HG03097 (cell line): ENCODE measurements around the gene TNFAIP2.
A peak's percentile ranks its signal among the peaks of the same experiment; 100 is the strongest.

ENCODE experiments used
- ATAC-seq: cut with Tn5 transposase; IDR thresholded peaks from one replicate; pipeline ENCODE4 v1.9.1; 2021; ENCODE audit not compliant: unreplicated experiment, low FRiP score

The TNFAIP2 gene

DNA sequence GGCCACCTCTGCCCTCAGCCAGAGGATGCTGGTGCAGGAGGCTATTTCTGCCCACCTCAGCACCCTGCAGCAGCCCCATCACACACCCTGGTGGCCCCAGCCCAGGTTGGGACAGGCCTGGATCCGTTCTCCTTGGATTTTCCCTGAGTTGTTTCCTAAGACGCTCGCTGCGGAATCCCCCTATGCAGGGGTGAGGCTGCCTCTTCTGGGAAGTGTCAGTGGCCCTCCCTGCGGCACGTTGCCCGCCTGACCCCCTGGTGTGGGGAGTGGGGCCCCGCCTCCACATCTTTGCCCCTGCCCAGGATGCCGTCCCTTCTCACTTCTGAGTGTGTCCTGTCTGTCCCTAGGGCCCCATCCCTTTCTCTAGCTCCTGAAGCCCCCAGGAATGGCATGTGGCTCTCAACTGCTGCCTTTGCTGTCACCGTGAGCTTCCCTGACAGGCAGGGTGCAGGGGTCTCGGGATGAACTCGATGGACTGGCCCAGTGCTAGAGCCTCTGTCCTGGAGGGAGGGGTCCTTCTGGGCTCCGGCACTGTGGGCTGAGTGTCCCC lies 29.3 kb upstream of the TNFAIP2 start:
- no peak for ATAC-seq

DNA sequence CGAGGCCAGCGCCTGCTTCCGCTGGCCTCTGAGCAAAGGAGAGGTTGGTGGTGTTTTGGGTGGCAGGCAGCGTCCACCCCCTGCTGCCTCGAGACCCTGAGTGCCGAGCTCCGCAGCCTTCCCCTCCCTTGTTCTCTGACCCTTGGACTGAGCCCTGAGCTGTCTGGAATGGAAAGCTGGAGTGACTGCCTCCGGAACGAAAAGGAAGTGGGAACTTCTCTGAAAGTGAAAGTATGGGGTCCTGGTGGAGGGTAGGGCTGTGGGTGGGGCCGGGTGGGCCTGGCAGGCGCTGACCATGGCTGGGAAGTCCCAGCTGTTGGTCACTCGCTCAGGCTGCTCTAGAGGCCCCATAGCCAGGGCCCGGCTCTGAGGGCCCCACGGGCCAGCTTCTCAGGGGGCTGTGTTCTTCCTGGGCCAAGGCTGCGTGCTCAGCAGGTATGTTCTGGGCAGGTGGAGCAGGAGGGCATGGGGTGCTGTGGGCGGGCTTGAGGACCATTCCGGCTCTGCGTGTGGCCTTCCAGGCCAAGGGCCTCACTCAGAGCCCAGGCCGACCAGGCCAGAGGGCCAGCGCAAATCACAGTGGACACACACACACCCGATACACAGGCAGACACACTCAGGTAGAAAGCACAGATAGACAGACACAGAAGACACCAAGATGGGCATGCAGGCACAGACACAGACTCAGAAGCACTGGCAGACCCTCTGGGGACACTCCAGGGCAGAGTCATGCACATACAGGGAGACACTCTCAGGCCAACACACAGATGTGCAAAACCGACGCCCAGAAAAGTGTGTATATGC lies 28.7 kb upstream of the TNFAIP2 start, which contains the start of gene EXOC3L4:
EXOC3L4 (plus strand) TSS at position 320 of the 804 bp plus-strand sequence. CDS start 5,495 bp downstream, outside the sequence.
- ATAC-seq: no peak

DNA sequence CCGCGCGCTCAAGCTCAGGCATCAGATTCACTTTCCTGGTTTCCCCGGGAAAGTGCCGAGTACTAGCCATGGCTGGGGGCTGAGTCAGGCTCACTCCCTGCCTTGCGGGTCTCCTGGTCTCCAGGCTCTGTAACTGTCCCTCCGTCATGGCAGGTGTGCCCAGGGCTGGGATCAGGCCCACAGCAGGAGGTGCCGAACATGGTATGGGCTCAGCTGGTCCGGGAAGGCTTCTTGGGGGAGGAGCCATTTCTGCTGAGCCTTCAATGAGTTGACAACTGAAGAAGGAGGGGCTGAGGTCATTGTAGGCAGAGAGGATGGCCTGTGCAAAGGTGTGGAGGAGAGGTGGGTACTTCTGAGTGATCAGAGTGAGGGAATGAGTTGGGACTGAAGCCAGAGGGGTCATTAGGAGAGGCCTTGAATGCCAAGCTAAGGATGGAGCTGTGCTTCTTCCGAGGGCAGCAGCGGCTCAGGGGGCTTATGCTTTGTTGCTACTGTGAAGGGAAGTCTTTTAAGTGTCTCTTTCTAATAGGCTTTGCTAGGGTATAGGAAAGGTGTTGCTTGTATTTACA lies 28.0 kb upstream of the TNFAIP2 start:
- ATAC-seq: no peak

DNA sequence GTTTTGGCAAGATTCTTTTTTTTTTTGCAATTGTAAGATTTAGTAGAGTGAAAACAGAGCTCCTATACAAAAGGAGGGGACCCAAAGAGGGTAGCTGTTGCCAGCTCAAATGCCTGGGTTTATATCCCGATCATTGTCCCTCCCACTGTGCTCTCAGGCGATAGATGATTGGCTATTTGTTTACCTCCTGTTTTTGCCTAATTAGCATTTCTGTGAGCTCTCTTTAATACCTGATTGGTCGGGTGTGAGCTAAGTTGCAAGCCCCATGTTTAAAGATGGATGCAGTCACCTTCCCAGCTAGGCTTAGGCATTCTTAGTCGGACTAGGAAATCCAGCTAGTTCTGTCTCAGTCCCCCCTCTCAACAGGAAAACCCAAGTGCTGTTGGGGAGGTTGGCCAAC lies 26.9 kb upstream of the TNFAIP2 start:
- ATAC-seq: no peak

DNA sequence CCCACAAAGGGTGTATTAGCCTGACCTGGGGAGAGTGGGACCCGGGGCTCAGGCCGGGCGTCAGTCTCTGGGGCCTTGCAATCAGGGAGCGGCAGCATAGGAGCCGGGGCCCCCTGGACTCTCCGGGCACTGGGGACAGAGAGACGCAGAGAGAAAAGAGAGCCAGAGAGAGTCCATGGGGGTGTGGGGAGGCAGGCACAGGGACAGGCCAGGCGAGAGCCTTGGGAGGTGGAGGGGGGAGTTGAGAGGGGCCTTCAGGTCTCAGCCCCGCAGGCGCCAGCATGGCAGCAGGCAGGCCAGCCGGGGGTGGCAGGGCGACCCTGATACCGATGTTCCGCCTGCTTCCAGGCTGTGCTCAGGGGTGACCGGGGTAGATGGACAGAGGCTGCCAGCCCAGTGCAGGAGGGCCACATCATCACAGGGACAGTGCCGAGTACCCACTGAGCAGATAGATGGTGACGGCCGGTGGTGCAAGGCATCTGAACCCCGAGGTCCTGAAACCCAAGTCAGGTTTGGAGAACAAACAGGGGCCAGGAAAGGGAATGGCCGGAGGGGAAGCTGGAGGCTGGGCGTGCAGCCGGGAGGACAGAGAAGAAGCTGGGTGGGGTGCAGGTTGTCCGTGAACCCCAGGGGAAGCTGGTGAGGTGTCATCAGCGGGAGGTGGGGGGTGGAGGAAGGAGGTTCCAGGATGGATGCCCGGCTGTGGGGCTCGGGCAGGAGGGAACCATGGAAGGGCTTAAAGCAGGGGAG lies 25.8 kb upstream of the TNFAIP2 start:
- ATAC-seq: no peak

DNA sequence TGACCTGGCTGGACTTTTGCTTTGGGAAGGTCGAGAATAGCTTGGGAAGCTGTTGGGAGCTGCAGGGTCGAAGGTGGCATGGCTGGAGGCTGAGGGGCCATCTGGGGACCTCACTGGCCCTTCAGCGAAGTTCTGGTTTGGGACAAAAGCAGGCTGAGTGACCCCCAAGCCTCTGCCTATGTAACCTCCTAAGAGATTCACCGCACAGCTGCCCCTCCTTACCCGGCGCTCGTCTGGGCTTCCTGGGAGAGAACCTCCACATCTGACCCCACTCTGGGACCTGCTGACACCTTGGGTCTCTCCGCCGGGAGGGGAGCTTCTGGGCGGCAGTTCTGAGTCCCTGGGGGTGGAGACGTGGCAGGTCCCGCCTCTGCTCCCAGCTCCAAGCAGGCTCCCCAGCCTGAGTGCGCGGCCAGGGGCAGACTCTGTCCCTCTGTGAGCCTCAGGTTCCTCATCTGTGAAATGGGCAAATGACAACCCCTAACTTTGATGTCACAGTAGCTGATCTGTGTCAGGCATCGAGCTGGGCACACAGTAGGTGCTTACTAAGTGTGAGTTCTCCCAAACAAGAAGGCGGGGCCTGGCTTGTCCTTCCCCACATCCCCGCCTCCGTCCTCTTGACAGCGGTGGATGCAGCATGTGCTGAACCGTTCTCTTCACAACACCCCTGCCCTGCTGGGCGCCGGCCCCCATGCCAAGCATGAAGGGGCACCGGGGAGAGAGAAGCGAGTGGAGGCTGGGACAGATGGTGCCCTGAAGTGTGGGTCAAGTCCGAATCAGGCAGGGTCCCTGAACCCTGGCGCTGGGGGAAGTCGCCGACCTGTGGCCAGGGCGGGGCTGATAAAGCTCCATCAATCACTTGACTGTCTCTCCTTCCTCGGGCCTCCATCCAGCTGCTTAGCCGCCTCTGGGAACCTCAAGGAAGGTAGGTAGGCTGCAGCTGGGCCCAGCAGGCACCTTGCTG lies 25.0 kb upstream of the TNFAIP2 start:
- ATAC-seq: no peak

DNA sequence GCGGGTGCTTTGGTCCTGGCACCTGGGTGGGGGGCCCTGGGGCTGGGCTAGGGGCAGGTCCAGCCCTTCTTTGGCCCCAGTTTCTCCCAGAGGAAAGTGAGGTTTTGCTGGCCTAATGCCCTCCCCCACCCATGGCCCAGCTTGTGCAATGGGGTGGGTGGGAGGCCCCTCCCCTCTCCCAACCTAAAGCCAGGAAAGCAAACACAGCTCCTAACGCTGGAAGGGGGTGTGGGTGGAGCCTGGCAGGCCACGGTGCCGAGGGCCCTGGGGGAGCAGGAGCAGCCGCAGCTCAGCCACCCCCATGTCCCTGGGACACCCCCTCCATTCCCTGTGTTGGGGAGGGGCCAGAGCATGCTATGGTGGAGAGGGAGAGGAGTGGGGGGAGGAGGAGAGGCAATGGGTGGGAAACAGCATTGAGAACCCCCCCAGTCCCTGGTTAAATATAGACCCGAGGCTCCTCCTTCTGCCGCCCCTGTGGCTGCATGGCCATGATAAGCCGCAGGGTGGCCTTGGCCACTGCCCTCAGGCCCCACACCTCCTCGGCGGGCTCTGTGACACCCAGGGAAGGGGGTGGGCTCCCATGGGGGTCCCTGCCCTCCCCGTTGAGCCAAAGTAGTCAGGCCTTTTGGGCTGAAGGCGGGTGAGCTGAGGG lies 24.1 kb upstream of the TNFAIP2 start:
- no peak for ATAC-seq

DNA sequence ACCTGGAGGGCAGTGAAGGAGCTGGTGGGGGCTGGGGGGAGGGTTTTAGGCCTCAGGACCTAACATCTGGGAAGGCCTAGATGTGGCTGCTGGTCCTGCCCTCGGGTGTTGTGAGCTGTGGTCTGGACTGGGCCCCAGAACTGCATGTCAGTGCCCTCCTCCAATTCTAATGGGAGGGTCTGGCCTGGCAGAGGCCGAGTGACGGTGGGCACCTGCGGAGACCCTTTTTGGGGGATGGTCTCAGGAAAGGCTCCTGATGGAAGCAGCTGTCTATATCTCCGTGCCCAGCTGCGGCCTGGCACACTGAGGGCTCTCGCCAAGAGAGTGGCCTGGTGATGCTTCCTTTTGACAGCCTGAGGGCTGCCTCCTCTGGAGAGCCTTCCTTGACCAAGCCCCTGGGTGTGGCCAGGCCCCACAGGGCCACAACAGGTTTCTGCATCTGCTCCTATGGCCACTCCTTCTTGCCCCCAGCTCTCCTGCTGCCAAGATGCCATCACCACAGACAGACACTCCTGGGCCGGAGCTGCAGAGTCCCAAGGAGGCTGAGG lies 23.5 kb upstream of the TNFAIP2 start:
- no peak for ATAC-seq

DNA sequence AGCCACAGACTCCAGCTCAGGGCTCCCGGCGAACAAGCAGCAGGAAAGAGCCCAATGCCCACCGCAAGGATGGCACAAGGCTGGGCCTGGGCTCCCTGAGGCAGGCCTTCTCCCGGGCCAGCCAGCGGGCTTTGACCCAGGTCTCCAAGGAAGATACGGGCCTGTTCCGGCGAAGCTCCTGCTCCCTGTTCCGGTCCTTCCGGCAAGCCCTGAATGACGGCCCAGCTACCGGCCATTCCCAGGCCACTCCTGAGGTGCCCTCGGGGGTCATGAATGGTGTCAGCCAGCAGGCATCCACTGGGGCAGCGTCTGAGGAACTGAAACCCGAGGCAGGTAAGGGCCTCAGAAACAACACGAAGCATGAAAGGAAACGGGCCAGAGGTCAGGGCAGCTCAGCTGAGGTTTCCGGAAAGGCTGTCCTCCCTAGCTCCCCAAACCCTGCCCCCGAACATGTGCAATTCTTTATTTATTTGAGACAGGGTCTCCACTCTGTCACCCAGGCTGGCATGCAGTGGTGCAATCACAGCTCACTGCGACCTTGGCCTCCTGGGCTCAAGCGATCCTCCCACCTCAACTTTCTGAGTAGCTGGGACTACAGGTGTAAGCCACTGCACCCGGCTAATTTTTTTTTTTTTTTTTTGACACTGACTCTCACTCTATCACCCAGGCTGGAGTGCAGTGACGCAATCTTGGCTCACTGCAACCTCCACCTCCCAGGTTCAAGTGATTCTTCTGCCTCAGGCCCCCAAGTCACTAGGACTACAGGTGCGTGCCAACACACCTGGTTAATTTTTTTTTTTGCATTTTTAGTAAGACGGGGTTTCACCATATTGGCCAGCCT lies 22.8 kb upstream of the TNFAIP2 start:
- no peak for ATAC-seq

DNA sequence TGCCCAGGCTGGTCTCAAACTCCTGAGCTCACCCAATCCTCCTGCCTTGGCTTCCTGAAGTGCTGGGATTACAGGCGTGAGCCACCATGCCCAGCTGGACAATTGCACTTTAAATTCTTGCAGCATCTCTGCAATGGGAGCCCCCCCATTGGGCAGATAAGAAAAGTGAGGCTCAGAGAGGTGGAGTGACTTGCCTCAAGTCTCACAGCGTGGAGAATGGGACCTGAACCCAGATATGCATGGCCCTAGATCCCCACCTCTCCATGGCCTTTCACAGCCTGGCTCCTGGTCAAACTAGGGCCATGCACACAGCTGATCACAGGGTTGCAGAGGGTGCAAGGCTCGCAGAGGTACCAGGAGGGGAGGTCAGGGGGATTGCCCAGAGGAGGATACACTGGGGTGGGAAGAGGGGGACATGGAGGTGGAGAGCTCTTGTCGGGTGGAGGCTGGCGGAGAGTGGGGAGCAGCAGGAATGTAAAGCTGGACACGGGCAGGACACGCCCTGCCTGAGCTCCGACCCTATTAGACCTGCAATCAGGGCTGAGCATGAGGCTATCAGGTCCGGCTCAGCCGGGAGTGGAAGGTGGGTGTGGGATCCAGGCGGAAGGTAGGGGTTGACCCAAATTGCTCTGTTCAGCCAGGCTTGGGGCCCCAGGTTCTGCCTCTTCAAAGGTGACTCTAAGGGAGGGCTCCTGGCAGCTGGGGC lies 21.9 kb upstream of the TNFAIP2 start:
- no peak for ATAC-seq

DNA sequence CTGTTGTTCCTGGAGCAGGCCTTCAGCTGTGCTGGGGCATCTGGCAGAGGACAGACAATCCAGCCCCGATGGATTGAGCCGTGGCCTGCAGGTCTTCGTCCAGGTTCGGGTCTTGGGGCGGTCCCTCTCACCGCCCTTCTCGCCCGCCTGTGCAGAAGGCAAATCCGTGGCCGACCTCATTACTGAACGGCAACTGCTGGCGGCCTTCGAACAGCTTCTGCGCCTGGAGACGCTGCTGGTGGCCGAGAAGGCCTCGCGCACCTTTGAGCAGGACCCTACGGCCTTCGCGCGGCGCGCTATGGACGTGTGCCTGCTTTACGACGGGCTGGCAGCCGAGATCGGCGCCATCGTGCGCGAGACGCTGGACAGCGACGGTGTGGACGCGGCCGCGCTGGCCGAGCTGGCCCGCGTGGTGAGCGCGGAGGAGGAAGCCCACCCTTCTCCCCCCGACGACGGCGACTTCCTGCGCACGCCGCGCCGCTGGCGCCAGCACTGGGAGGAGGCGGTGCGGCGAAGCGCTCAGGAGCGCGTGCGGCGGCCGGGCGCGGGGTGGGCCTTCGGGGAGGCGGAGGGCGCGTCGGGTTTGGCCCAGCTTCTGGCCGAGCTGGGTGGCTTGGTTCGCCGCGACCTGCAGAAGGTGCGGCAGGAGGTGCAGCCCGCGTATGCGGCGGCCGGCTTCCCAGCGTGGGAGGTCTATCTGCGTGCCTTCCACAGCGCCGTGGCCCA lies 21.1 kb upstream of the TNFAIP2 start:
- no peak for ATAC-seq

DNA sequence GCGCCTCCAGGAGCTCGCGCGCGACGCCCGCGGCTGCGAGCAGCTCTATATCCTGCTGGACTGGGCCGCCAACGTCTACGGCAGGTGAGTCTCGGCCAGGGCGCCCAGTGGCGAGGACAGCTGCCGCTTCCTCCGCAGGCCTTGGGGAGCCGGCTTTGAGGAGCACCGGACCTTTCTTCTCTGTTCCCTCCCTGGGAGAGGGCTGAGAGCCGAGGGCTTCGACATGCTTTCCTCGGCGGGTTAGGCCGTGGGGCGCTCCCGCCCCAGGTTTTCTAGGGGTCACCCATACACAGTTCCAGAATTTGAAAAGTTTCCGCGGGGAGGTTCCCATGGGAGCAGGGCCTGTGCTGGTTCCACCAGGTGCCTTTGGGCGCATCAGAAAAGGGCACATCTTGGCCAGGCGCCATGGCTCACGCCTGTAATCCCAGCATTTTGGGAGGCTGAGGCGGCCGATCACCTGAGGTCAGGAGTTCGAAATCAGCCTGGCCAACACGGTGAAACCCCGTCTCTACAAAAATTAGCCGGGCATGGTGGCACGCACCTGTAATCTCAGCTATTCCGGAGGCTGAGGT lies 20.5 kb upstream of the TNFAIP2 start:
- no peak for ATAC-seq

DNA sequence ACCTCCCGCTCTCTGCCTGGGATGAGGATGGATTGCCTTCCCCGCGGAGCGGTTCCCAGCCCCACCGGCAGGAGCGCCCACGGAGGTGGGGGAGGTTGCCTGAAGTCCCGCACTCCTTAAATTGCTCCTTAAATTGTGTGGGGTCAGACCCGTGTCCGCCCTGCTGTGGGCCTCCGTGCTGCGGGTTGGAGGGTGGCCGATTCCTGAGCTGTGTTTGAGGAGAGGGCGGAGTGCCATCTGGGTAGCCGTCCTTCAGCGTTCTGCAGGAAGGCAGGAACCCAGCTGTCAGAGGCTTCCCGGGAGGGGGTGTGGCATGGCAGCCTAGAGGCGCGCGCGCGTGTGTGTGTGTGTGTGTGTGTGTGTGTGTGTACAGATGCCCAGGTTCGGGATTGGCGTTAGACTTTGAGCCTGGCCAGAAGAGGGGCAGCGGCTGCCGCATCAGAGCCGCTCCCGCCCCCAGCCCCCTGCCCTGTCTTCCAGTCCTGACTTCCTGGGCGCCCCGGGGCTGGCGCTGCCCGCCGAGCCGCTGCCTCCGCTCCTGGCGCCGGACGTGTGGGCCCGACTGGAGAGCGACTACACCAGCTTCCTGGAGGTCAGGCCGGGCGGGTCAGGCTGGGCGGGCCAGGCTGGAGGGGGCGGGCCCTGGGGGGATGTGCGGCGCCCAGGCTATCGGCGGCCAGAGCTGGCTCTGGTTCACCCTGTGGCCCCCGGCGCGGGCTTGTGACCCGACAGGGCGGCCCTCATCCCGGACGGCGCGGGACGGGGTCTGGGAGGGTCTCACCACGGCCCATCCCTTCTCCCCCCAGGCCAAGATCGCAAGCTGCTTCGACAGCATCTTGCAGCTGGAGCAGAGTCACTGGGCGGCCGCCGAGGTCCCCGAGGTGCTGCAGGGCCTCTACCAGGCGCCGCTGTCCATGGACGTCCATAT lies 19.5 kb upstream of the TNFAIP2 start:
- no peak for ATAC-seq

DNA sequence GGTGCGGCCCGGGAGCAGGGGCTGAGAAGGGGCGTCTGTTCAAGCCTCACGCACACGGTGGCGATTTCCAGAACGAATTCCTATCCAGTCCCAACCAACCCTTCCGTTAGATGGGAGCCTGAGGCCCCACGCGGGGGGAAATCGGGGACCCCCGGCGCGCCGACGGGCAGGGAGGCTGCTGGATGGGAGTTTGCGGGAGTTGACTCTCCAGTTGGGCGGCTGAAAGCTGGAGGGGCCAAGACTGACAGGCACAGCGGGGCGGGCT lies 18.9 kb upstream of the TNFAIP2 start:
- ATAC-seq: no peak

DNA sequence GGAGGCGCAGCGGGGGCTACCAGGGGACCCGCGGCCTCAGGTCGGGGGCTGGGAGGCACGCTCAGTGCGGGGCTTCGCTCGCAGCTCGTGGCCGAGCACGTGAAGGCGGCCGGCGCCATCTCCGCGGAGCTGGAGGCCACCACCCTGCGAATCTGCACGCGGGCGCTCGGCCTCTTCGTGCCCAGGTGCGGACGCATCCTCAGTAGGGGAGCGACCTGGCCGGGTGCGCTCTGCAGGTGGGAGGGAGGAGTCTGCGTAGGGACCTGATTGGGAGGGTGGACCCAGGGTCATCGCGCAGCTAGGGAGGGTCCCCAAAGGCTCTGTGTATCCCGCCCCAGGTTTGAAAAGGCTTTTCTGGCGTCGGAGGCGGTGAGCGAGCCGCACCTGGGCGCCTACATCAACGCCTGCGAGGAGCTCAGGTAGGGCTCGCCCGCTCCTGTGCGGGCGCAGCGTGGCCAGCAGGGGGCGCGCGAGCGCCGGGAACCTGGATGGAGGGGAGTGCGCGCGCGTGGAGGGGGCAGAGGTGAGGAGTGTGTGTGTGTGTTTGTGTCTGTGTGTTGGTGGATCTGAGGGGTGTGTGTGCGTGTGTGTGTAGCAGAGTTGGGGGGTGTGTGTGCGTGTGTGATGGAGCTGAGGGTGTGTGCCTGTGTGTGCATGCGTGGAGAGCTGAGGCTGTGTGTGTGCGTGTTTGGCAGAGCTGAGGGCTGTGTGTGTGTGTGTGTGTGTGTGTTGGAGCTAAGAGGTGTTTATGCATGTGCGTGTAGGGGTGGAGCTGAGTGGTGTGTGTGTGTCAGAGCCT lies 18.4 kb upstream of the TNFAIP2 start:
- peak; percentile 43 for ATAC-seq
